HepG2 (cell line): Measurements from ENCODE around the gene SYNGR2. TPM values are rescaled to one million over a fixed set of nuclear protein-coding genes. Genes with fewer than 3 reads are reported as not detected.

Experiments
- ATF2 ChIP-seq: sonication (generic); formaldehyde crosslinking; IDR thresholded peaks from 2 replicates; pipeline ENCODE4 v1.4.0; 2020; ENCODE audit warnings: missing genetic modification reagents
- BATF2 ChIP-seq: sonication (generic); formaldehyde crosslinking; IDR thresholded peaks from 2 replicates; pipeline ENCODE4 v1.8.0; 2022; ENCODE audit warnings: mild to moderate bottlenecking, missing genetic modification reagents, moderate library complexity
- HMG20B ChIP-seq: conservative IDR thresholded peaks from 2 replicates; pipeline ENCODE4 v1.6.1; 2016; ENCODE audit warnings: missing genetic modification reagents, missing compliant biosample characterization
- IRF1 ChIP-seq: sonication (generic); formaldehyde crosslinking; IDR thresholded peaks from 2 replicates; pipeline ENCODE4 v1.4.0; 2020; ENCODE audit warnings: low read depth, mild to moderate bottlenecking, missing genetic modification reagents
- KLF15 ChIP-seq: sonication (generic); formaldehyde crosslinking; IDR thresholded peaks from 2 replicates; pipeline ENCODE4 v1.8.1; 2023; ENCODE audit warnings: borderline replicate concordance, mild to moderate bottlenecking, inconsistent platforms, missing genetic modification reagents, mixed read lengths
- KMT2A ChIP-seq: sonication (generic); formaldehyde crosslinking; IDR thresholded peaks from 2 replicates; pipeline ENCODE4 v1.4.0; 2020; ENCODE audit warnings: missing genetic modification reagents
- KMT2B ChIP-seq: IDR thresholded peaks from 2 replicates; pipeline ENCODE4 v1.6.1; 2016; ENCODE audit warnings: missing genetic modification reagents, missing compliant biosample characterization
- MIER3 ChIP-seq: IDR thresholded peaks from 2 replicates; pipeline ENCODE4 v1.6.1; 2016; ENCODE audit warnings: missing compliant biosample characterization, borderline replicate concordance
- PBX2 ChIP-seq: IDR thresholded peaks from 2 replicates; pipeline ENCODE4 v1.6.1; 2016; ENCODE audit warnings: control low read depth
- PHF20 ChIP-seq: sonication (generic); formaldehyde crosslinking; IDR thresholded peaks from 2 replicates; pipeline ENCODE4 v1.5.0; 2020; ENCODE audit warnings: mild to moderate bottlenecking, missing genetic modification reagents
- PLRG1 ChIP-seq: fragments of 450-650 bp; conservative IDR thresholded peaks from 2 replicates; pipeline ENCODE4 v1.6.1; 2016
- RAD21 ChIP-seq: fragments of 450-650 bp; formaldehyde crosslinking; IDR thresholded peaks from 2 replicates; pipeline ENCODE4 v1.5.0; 2020; ENCODE audit warnings: mild to moderate bottlenecking
- SOX5 ChIP-seq: IDR thresholded peaks from 2 replicates; pipeline ENCODE4 v1.6.1; 2016; ENCODE audit warnings: borderline replicate concordance
- ZFP62 ChIP-seq: sonication (generic); formaldehyde crosslinking; IDR thresholded peaks from 2 replicates; pipeline ENCODE4 v1.4.0; 2020; ENCODE audit warnings: missing genetic modification reagents
- ZNF143 ChIP-seq: sonication (generic); formaldehyde crosslinking; IDR thresholded peaks from 2 replicates; pipeline ENCODE4 v1.4.0; 2020; ENCODE audit warnings: missing genetic modification reagents
- ZNF17 ChIP-seq: sonication (generic); formaldehyde crosslinking; IDR thresholded peaks from 2 replicates; pipeline ENCODE4 v1.5.0; 2020; ENCODE audit warnings: mild to moderate bottlenecking, missing genetic modification reagents
- ZNF282 ChIP-seq: fragments of 450-650 bp; IDR thresholded peaks from 2 replicates; pipeline ENCODE4 v1.6.1; 2018; ENCODE audit not compliant: partially characterized antibody
- ZNF460 ChIP-seq: sonication (generic); formaldehyde crosslinking; IDR thresholded peaks from 2 replicates; pipeline ENCODE4 v1.5.1; 2020; ENCODE audit warnings: missing genetic modification reagents, mild to moderate bottlenecking, borderline replicate concordance
- ZNF607 ChIP-seq: sonication (generic); formaldehyde crosslinking; IDR thresholded peaks from 2 replicates; pipeline ENCODE4 v1.5.1; 2020; ENCODE audit warnings: missing genetic modification reagents, mild to moderate bottlenecking, borderline replicate concordance
- ZNF614 ChIP-seq: IDR thresholded peaks from 2 replicates; pipeline ENCODE4 v1.6.1; 2018; ENCODE audit warnings: missing biosample characterization, missing genetic modification reagents, inconsistent platforms, borderline replicate concordance
- ZNF678 ChIP-seq: sonication (generic); formaldehyde crosslinking; IDR thresholded peaks from 2 replicates; pipeline ENCODE4 v1.4.0; 2020; ENCODE audit warnings: mild to moderate bottlenecking, missing genetic modification reagents
- ZNF792 ChIP-seq: IDR thresholded peaks from 2 replicates; pipeline ENCODE4 v1.6.1; 2016
- polyA plus RNA-seq, 8 experiments: library from polyadenylated mRNA; depleted of rRNA in 3 of 8; stranded (reverse) in 7 of 8; unstranded in 1 of 8; fragments of >200 nt; fragmentation: Illumina TruSeq in 4 of 8; extraction: Trizol in 4 of 8; gene quantifications; 2 replicates each; pipeline versions ENCODE4 v1.2.1 to v1.2.3, GENCODE V29; 2011 to 2016; ENCODE audit warnings: low read depth in 4 of 8, missing spikeins in 1 of 8, mixed read lengths in 1 of 8; ENCODE audit not compliant: insufficient read depth in 1 of 8
- total RNA-seq, 5 experiments: library from RNA; depleted of rRNA; stranded (reverse); fragments of >200 nt; fragmentation: Illumina TruSeq; extraction: Trizol; gene quantifications; 2 replicates each; pipeline ENCODE4 v1.2.3, GENCODE V29; 2016; ENCODE audit warnings: low read depth in 1 of 5
- TF ChIP-seq, protein P1 (sequence below): sonication (generic); formaldehyde crosslinking; IDR thresholded peaks from 2 replicates; pipeline ENCODE4 v1.4.0; 2020; ENCODE audit warnings: missing genetic modification reagents, borderline replicate concordance

The SYNGR2 gene
- total and polyA plus RNA-seq, 2 of the 13 experiments (the other 11 are each of a cell fraction or from before 2014, with no cell fraction given), result 46.7 to 170 TPM

GRCh38 chr17:78186692-78187595, 18.6 kb downstream of the SYNGR2 start, which contains the start of the genes AFMID and TK1 (continued):
- TF ChIP-seq ATF2 (CRISPR knock-in tag) (peak; percentile 88), KMT2B (CRISPR knock-in tag) (no peak), ZNF143 (CRISPR knock-in tag) (peak; percentile 15; the same call in 1 of the 2 replicates), BATF2 (peak; percentile 100), PHF20 (CRISPR knock-in tag) (peak; percentile 36; the same call in 1 of the 2 replicates), ZNF460 (CRISPR knock-in tag) (no peak), SOX5 (CRISPR knock-in tag) (peak; percentile 66; the same call in 1 of the 2 replicates), ZNF614 (0 out of 2 replicates have a peak, but pooled peaks have one; percentile 60), HMG20B (CRISPR knock-in tag) (no peak; the same call in 1 of the 2 replicates), ZFP62 (no peak), PLRG1 (no peak), ZNF678 (CRISPR knock-in tag) (no peak), MIER3 (CRISPR knock-in tag) (peak; percentile 78), KMT2A (CRISPR knock-in tag) (peak; percentile 53; the same call in 1 of the 2 replicates), RAD21 (peak; percentile 77), PBX2 (CRISPR knock-in tag) (0 out of 2 replicates have a peak, but pooled peaks have one; percentile 16), ZNF17 (no peak), ZNF792 (peak; percentile 89), IRF1 (CRISPR knock-in tag) (no peak), ZNF607 (CRISPR knock-in tag) (peak; percentile 96), ZNF282 (no peak), KLF15 (CRISPR knock-in tag) (peak; percentile 74; the same call in 1 of the 2 replicates)
- TF ChIP-seq, protein P1, sequence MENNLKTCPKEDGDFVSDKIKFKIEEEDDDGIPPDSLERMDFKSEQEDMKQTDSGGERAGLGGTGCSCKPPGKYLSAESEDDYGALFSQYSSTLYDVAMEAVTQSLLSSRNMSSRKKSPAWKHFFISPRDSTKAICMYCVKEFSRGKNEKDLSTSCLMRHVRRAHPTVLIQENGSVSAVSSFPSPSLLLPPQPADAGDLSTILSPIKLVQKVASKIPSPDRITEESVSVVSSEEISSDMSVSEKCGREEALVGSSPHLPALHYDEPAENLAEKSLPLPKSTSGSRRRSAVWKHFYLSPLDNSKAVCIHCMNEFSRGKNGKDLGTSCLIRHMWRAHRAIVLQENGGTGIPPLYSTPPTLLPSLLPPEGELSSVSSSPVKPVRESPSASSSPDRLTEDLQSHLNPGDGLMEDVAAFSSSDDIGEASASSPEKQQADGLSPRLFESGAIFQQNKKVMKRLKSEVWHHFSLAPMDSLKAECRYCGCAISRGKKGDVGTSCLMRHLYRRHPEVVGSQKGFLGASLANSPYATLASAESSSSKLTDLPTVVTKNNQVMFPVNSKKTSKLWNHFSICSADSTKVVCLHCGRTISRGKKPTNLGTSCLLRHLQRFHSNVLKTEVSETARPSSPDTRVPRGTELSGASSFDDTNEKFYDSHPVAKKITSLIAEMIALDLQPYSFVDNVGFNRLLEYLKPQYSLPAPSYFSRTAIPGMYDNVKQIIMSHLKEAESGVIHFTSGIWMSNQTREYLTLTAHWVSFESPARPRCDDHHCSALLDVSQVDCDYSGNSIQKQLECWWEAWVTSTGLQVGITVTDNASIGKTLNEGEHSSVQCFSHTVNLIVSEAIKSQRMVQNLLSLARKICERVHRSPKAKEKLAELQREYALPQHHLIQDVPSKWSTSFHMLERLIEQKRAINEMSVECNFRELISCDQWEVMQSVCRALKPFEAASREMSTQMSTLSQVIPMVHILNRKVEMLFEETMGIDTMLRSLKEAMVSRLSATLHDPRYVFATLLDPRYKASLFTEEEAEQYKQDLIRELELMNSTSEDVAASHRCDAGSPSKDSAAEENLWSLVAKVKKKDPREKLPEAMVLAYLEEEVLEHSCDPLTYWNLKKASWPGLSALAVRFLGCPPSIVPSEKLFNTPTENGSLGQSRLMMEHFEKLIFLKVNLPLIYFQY, result peak; percentile 43; the same call in 1 of the 2 replicates
